Activated T-helper 17 cell treated with anti-CD3 and anti-CD28 coated beads, Interleukin-2, amount 50 U/mL, for 72 hours (primary cell): ENCODE results near the gene GAS7. TPM values are rescaled to one million over a fixed set of nuclear protein-coding genes. Genes with fewer than 3 reads are reported as not detected.

ENCODE experiments used
- ATAC-seq: fragments of 150-1000 bp; cut with Tn5 transposase; replicated peaks from 2 replicates; pipeline ENCODE4 v1.10.0; 2021; ENCODE audit warnings: mild to moderate bottlenecking, moderate library complexity
- H3K27ac Mint-ChIP-seq: one replicate; pipeline ENCODE4 v1.8.0; 2022; ENCODE audit warnings: mixed read lengths
- H3K27me3 Mint-ChIP-seq: one replicate; pipeline ENCODE4 v1.8.0; 2022; ENCODE audit warnings: mixed read lengths
- H3K36me3 Mint-ChIP-seq: one replicate; pipeline ENCODE4 v1.8.0; 2022; ENCODE audit warnings: low read depth, mild to moderate bottlenecking, mixed read lengths
- H3K4me1 Mint-ChIP-seq: one replicate; pipeline ENCODE4 v1.8.0; 2022; ENCODE audit warnings: mixed read lengths
- H3K4me3 Mint-ChIP-seq: one replicate; pipeline ENCODE4 v1.8.0; 2022; ENCODE audit warnings: mild to moderate bottlenecking, mixed read lengths
- H3K9me3 Mint-ChIP-seq: one replicate; pipeline ENCODE4 v1.8.0; 2022; ENCODE audit warnings: mixed read lengths
- total RNA-seq, 2 donors: library from RNA; stranded (reverse); gene quantifications; one replicate each; pipeline ENCODE4 v1.2.3, GENCODE V29; 2022

The GAS7 gene
- total RNA-seq, 2 donors from 2014 or later, result 0.42 to 0.43 TPM

DNA sequence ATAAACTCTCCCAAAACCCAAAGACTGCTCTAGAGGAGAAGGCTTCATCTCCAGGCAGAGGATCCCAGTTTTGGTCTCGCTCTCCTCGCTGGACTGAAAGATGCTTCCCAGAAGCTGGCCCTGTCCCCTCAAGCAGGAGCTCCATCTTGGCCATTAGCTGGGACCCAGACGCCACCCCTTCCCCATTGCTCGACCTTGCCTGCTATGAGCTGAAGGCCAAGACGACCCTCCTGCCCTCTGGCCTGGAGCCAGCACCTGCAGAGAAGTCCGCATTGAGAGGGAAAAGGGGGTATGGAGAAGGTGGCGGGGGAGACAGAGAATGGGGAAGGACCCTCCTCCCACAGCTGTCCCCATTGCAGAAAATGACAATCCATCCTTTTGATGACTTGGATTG is 289.8 kb downstream of the GAS7 start:
- Mint-ChIP-seq H3K36me3 (no peaks in the 10 kb centered on the region), H3K9me3 (no peaks in the 10 kb centered on the region), H3K4me1 (peaks cover 5% of the 10 kb centered on the region), H3K27ac (no peak overlapping the region), H3K4me3 (no peak overlapping the region), H3K27me3 (peaks cover 5% of the 10 kb centered on the region)
- ATAC-seq, result no peak

DNA sequence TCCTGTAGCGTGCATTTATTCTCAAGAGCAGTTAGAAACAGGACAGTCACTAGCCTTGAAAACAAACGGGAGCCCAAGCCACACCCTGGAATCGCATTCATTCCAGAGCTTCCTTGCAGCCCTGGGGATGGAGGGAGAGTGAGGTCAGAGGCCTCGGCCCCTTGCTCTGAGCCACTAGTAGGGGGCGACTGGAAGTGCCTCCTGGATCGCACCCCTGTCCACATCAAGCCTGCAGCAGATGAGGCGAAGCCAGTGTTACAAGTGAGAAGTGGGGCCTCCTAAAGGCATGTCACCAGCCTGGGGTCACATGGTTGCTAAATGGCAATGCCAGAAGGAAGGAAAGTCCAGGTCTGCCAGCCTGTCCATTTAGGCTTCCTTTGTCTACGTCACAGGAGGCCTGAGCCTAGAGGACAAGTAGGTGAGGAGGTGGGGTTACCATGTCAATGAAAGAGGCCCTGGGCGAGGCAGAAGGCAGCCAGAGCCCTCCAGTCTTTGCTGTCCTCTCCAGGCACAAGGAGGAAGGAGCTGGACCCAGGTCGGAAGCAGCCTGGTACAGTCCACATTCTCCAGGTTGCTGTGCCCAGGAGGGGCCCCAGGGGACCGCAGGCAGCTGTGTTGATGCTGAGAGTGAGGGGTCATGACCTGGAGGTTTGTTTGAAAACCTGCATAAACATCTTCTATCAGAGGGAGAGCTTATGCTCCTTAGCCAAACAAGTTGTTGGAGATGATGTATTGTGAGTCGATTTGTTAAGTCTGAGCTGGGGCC is 290.3 kb downstream of the GAS7 start:
- no peaks in the 10 kb centered on the region for H3K9me3 Mint-ChIP-seq
- H3K4me1 Mint-ChIP-seq, result peaks cover 5% of the 10 kb centered on the region
- H3K4me3 Mint-ChIP-seq, result no peak overlapping the region
- peaks cover 5% of the 10 kb centered on the region for H3K27me3 Mint-ChIP-seq
- ATAC-seq, result no peak
- no peak overlapping the region for H3K27ac Mint-ChIP-seq
- no peaks in the 10 kb centered on the region for H3K36me3 Mint-ChIP-seq

DNA sequence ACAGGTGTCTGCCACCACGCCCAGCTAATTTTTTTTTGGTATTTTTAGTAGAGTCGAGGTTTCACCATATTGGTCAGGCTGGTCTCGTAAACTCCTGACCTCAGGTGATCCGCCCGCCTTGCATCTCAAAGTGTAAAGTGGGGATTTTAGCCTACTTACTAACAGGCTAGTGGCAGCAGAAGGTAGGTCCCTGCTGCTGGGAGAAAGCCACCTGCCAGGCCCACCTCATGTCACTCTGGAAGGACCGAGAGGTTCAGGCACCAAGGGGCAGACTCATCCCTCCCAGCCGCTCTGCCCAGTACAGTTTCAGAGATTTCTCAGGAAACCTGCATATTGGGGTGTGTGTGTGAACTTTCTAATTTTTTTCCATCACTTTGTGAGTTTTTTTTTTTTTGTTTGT is 291.3 kb downstream of the GAS7 start:
- Mint-ChIP-seq H3K27me3 (peaks cover 5% of the 10 kb centered on the region), H3K4me3 (no peak overlapping the region), H3K9me3 (no peaks in the 10 kb centered on the region), H3K4me1 (peaks cover 5% of the 10 kb centered on the region), H3K27ac (no peak overlapping the region), H3K36me3 (no peaks in the 10 kb centered on the region)
- no peak for ATAC-seq

DNA sequence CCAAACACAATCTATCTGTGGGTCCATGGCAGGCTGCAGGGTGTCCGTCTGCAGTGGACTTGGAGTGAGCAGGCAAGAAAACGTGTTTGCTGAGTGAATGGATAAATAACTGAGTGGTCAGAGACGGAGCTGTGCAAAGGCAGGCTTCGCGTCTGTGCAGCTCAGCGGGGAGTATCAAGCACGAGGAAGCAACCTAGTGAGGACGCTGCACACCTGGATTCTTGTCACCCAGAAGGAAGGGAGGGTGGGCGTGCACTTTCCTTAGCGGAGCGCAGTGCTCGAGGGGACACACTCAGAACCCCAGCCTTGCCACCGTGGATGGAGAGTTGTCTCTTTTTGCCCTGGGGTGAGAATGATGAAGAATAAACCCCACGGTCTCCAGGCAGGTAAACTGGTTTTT is 291.8 kb downstream of the GAS7 start:
- ATAC-seq, result no peak
- H3K4me3 Mint-ChIP-seq, result no peak overlapping the region
- no peaks in the 10 kb centered on the region for H3K9me3 Mint-ChIP-seq
- H3K27me3 Mint-ChIP-seq, result peaks cover 5% of the 10 kb centered on the region
- H3K4me1 Mint-ChIP-seq, result peaks cover 5% of the 10 kb centered on the region
- H3K27ac Mint-ChIP-seq, result no peak overlapping the region
- no peaks in the 10 kb centered on the region for H3K36me3 Mint-ChIP-seq

DNA sequence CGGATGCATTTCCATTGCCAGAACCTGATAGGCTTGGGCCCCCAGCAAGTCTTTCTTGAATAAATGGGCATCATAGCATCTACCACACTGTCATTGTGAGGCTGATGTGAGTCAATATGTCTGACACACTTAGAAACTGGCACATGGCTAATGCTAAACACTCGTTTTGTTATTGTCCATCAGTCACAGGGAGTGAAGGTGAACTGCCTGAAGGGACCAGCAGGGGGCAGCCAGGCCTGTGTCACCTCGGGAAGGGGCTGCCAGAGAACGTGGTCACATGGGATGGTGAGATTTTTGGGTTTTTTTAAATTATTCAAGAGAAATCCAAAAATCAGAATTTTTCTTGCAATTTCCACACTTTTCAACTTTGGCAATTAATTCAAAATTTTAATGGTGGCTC is 292.5 kb downstream of the GAS7 start:
- Mint-ChIP-seq H3K36me3 (no peaks in the 10 kb centered on the region), H3K4me1 (peaks cover 5% of the 10 kb centered on the region), H3K27me3 (peaks cover 9% of the 10 kb centered on the region), H3K9me3 (no peaks in the 10 kb centered on the region), H3K27ac (no peak overlapping the region), H3K4me3 (no peak overlapping the region)
- ATAC-seq, result no peak

DNA sequence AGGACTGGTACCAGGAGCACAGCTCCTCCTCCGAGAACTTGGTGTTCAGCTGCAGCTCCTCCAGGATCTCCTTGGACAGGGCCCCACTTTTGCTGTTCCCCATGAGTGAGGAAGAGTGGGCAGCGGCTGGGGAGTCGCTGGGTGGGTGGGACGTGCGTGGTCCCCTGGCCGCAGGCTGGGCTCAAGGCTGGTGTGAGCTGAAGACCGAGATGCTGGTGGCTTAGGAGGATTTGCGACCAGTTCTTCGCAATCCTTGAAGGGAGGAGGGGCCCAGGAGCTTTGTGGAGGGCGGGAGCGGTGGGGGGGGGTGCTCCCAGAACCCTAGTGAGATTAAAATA is 293.4 kb downstream of the GAS7 start, which contains the start of gene RCVRN:
TSS of gene RCVRN (minus strand) at position 194 of the 338 bp plus-strand sequence. CDS start at position 103, 91 bp downstream.
- Mint-ChIP-seq H3K9me3 (no peaks in the 10 kb centered on the region), H3K36me3 (no peaks in the 10 kb centered on the region), H3K4me1 (peaks cover 5% of the 10 kb centered on the region), H3K4me3 (no peak within 1 kb of the TSS), H3K27me3 (peaks cover 14% of the 10 kb centered on the region), H3K27ac (no peak within 1 kb of the TSS)
- no peak for ATAC-seq

DNA sequence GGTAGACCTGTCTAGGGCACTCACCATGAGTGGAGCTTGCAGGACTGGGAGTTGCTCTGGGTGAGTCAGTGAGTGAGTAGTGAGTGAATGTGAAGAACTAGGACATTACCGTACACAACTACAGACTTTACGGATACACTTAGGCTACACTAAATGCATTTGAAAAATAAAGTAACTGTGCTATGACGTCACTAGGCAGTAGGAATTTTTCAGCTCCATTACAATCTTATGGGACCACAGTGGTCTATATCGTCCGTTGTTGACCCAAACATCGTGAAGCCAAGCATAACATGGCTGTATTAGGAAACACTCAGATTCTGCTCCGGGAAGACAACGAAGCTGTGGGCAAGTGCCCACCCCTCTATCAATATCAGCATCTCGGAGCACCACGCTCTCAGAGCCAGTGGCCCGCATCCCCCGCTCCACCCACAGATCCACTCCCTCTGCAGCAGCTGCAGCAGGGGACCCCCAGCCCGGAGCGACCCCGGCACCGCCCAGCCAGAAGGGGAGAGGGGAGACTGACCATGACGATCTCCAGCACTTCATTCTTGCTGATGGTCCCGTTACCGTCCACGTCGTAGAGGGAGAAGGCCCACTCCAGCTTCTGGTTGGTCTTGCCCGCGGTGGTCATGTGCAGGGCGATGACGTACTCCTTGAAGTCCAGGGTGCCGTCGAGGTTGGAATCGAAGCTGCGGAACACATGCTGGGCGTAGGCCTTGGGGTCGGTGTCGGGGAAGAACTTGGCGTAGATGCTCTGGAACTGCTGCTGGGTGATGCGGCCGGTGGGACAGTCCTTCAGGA is 293.9 kb downstream of the GAS7 start:
- H3K9me3 Mint-ChIP-seq, result no peaks in the 10 kb centered on the region
- peaks cover 13% of the 10 kb centered on the region for H3K27me3 Mint-ChIP-seq
- H3K4me3 Mint-ChIP-seq, result no peak overlapping the region
- H3K27ac Mint-ChIP-seq, result no peak overlapping the region
- peaks cover 3% of the 10 kb centered on the region for H3K4me1 Mint-ChIP-seq
- ATAC-seq, result no peak
- H3K36me3 Mint-ChIP-seq, result no peaks in the 10 kb centered on the region

DNA sequence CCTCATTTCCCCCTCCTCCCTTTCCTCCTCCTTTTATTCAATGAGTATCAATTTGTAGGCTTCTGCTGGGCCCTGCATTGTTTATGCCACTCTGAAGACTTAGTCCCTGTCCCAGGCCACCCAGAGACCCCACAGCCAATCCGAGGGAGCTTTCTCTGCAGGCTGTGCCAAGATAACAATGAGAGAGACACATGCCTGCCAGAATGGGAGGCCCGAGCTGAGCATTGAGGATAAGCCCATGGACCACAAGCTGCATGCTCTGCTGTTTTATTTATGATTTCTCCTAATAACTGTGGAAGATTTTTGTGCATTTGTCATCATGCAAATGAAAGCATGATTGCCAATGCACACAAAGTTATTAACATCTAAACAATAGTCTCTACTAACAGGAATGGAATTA is 296.3 kb downstream of the GAS7 start:
- no peak for ATAC-seq
- peaks cover 21% of the 10 kb centered on the region for H3K27me3 Mint-ChIP-seq
- no peak overlapping the region for H3K4me3 Mint-ChIP-seq
- no peaks in the 10 kb centered on the region for H3K4me1 Mint-ChIP-seq
- no peak overlapping the region for H3K27ac Mint-ChIP-seq
- H3K36me3 Mint-ChIP-seq, result no peaks in the 10 kb centered on the region
- H3K9me3 Mint-ChIP-seq, result no peaks in the 10 kb centered on the region

DNA sequence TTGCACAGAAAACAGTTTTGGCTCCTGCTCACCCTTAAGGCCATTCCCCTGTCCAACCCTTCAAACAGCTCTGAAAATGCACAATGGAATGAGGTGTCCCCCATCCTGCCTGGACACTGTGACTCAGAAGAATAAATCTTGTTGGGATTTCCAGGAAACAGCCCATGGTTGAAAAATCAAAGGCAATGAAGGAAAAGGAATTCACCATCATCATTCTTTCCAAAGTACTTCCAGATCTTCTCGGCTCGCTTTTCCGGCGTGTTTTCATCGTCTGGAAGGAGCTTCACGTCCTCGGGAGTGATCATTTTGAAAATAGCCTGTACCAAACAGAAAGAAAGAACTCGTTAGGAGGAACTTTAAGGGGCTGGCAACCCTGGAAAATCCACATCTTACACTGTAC is 297.6 kb downstream of the GAS7 start:
- Mint-ChIP-seq H3K27me3 (peaks cover 32% of the 10 kb centered on the region), H3K36me3 (no peaks in the 10 kb centered on the region), H3K4me1 (no peaks in the 10 kb centered on the region), H3K27ac (no peak overlapping the region), H3K4me3 (no peak overlapping the region), H3K9me3 (no peaks in the 10 kb centered on the region)
- ATAC-seq, result no peak

DNA sequence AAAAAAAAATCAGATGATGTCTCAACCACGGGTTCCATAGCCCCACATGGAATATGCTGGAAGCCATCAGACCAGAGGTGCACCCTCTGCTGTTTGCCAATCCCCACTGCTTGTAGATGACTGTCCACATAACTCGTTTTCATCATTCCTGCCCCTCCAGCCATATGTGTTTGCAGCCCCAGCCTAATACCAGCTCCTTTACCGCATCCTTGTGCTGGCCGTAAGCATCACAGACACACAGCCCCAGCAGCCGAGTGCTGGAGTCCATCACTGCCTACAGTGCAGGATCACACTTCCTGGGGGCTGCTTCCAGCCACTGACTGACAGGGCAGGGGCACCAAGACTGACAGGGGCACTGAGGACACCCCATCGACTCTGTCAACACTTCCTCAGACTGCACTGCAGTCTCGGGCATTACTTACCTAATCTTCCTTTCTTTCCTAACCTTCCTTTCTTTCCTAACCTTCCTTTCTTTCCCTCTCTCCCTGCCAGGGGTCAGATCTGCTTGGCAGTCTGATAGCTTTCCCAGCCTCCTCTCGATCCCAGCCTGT is 298.3 kb downstream of the GAS7 start:
- Mint-ChIP-seq H3K36me3 (no peaks in the 10 kb centered on the region), H3K4me1 (no peaks in the 10 kb centered on the region)

DNA sequence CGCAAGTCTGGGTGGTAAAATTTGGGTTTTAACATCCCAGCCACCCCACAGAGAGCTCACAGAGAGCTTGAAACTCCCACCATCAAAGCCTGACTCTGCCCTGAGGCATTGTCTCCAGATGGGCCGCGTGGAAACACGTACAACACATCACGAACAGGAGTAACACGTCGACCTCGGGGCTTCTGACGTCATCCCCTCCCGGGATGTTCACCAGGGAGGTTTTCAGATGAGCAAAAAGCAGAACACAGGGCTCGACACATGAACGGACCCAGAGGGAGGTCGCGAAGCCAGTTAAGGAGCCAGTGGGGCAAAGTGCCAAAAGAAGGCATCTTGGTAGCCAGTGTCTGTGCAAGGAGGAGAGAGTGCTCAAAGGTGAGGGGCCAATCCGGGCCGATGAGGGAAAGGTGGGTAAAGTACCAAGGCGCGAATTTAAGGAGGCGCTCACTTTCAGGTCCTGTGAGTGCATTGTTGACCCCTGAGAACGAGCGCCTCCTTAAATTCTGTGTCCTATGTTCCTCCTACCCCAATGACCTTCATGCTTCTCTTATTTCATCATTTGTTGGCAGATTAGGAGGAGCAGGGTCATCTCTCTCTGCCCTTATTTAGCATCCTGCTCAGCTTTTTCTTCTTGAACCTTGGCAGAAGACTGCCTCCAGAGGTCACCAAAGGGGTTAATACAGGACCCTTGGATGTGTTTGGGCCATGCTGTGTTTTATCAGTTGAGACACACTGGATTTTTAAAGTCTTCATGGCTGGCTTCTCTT is 298.9 kb downstream of the GAS7 start:
- Mint-ChIP-seq H3K27me3 (peaks cover 32% of the 10 kb centered on the region), H3K4me3 (no peak overlapping the region), H3K36me3 (no peaks in the 10 kb centered on the region), H3K4me1 (no peaks in the 10 kb centered on the region), H3K27ac (no peak overlapping the region), H3K9me3 (no peaks in the 10 kb centered on the region)
- ATAC-seq, result no peak

More for the DNA sequence above, 298.3 kb downstream of the GAS7 start:
- H3K4me3 Mint-ChIP-seq, result no peak overlapping the region
- no peak overlapping the region for H3K27ac Mint-ChIP-seq
- H3K27me3 Mint-ChIP-seq, result peaks cover 32% of the 10 kb centered on the region
- H3K9me3 Mint-ChIP-seq, result no peaks in the 10 kb centered on the region
- no peak for ATAC-seq

DNA sequence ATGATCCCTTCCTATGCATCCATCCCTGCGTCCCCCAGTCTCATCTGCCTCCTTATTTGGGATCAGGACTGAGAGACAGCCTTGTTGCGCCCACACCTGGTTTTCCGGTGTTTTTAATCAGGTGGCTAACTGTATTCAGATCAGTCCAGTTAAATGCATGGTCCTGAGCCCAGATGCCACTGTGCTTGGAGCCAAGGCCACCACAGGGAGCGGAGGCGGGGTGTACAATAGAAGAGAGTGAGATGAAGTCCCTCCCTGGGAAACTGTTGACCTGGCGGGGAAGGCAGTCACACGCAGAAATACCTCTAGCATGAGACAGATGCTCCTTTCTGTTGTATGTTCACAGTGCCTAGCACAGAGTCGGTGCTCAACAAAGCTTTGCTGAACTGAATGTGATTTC is 299.6 kb downstream of the GAS7 start:
- peaks cover 36% of the 10 kb centered on the region for H3K27me3 Mint-ChIP-seq
- H3K4me1 Mint-ChIP-seq, result no peaks in the 10 kb centered on the region
- no peak overlapping the region for H3K4me3 Mint-ChIP-seq
- no peaks in the 10 kb centered on the region for H3K9me3 Mint-ChIP-seq
- ATAC-seq, result no peak
- H3K27ac Mint-ChIP-seq, result no peak overlapping the region
- H3K36me3 Mint-ChIP-seq, result no peaks in the 10 kb centered on the region

DNA sequence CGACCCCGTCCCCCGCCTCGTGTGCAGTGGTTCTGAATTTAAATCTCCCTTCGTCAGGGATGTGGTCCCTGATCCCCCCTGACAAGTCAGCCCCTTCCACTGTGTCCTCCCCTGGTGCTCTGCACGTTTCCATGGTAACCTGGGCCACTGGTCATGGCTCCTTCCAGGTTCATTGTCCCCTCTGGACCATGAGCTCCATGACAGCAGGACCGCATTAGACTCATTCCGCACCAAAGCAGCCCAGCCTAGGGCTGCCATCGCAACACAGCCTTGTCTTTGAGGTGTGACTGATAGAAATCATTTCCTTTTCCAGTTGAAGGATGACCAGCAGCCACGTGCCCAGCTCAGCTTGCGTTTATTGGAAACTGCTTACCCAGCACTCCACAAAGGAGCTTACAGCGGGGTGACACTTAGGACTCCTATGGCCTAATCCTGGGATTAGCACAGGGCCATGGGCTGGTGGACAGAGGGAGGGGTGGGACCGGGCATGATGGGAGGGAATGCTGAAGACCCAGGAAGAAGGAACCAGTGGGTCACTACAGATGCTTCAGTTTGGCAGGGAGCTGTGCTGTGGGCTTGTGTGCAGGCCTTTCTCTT is 300.9 kb downstream of the GAS7 start:
- H3K27me3 Mint-ChIP-seq, result peaks cover 42% of the 10 kb centered on the region
- H3K4me1 Mint-ChIP-seq, result no peaks in the 10 kb centered on the region
- H3K36me3 Mint-ChIP-seq, result no peaks in the 10 kb centered on the region
- H3K4me3 Mint-ChIP-seq, result no peak overlapping the region
- no peaks in the 10 kb centered on the region for H3K9me3 Mint-ChIP-seq
- ATAC-seq, result no peak
- H3K27ac Mint-ChIP-seq, result no peak overlapping the region

DNA sequence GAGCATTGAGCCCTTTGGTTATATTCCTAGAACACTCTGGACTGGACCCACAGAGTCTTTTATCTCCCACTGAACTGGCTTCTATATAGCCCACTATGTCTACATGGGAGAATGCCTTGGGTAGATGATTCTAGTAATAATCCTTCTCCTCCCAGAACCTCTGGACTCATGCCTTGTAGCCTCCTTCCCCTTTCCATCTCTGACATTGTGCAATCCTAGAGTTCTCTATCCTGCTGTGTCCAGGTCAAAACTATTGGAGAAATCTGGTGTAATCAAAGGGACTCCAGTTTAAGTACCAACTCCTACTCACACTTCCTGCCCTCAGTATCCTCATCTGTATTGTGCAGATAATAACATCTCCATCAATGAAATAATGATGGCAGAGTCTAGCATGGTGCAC is 302.5 kb downstream of the GAS7 start:
- no peaks in the 10 kb centered on the region for H3K36me3 Mint-ChIP-seq
- peaks cover 38% of the 10 kb centered on the region for H3K27me3 Mint-ChIP-seq
- H3K27ac Mint-ChIP-seq, result no peak overlapping the region
- no peak for ATAC-seq
- no peaks in the 10 kb centered on the region for H3K4me1 Mint-ChIP-seq
- no peaks in the 10 kb centered on the region for H3K9me3 Mint-ChIP-seq
- no peak overlapping the region for H3K4me3 Mint-ChIP-seq
